NB4 (cell line): ENCODE data around the gene TBC1D2B.

ENCODE experiments used
- DNase-seq: peaks from one replicate; pipeline ENCODE4 v3.0.0; 2010; ENCODE audit warnings: low read depth
- H3K4me3 ChIP-seq: one replicate; pipeline ENCODE4 v1.5.1; 2011; ENCODE audit warnings: mild to moderate bottlenecking, low read depth, low read length, moderate library complexity
- CTCF ChIP-seq: IDR thresholded peaks from one replicate; pipeline ENCODE4 v1.5.1; 2012; ENCODE audit warnings: low read depth, low read length
- MAX ChIP-seq: IDR thresholded peaks from 2 replicates; pipeline ENCODE4 v1.6.1; 2011; ENCODE audit warnings: low read depth, low read length
- MYC ChIP-seq: IDR thresholded peaks from 2 replicates; pipeline ENCODE4 v1.6.1; 2011; ENCODE audit warnings: low read depth, low read length
- POLR2A ChIP-seq: IDR thresholded peaks from 2 replicates; pipeline ENCODE4 v1.6.1; 2011; ENCODE audit warnings: mild to moderate bottlenecking; ENCODE audit not compliant: insufficient read length; ENCODE audit errors: extremely low read depth

The TBC1D2B gene

GRCh38 chr15:78069052-78069414, 8.5 kb downstream of the TBC1D2B start:
- TF ChIP-seq MYC (no peak), MAX (no peak), POLR2A (no peak)
- H3K4me3 ChIP-seq = peak overlapping the region; percentile 42
- DNase-seq = peak; percentile 61

GRCh38 chr15:78067328-78068228, 9.9 kb downstream of the TBC1D2B start:
- DNase-seq = peak; percentile 31
- no peak overlapping the region for H3K4me3 ChIP-seq
- TF ChIP-seq POLR2A (no peak), MYC (peak; percentile 64), CTCF (no peak), MAX (peak; percentile 34; the same call in 1 of the 2 replicates)

- no peak overlapping the region for H3K4me3 ChIP-seq
- DNase-seq = no peak
- TF ChIP-seq MYC (no peak), POLR2A (no peak), MAX (no peak), CTCF (no peak)
These were observed 11.3 kb downstream of the TBC1D2B start for GRCh38 chr15:78065973-78066946.

- peak; percentile 95 for DNase-seq
- H3K4me3 ChIP-seq = peak overlapping the region; percentile 14
- no peak for TF ChIP-seq CTCF
- peak; percentile 22 for TF ChIP-seq POLR2A
- TF ChIP-seq MYC = peak; percentile 90
- TF ChIP-seq MAX = peak; percentile 90
These were observed 12.1 kb downstream of the TBC1D2B start for GRCh38 chr15:78065284-78065872.

GRCh38 chr15:78064544-78064943, 13.0 kb downstream of the TBC1D2B start:
- peak overlapping the region; percentile 14 for H3K4me3 ChIP-seq
- DNase-seq = no peak

More at GRCh38 chr15:78064544-78064943, 13.0 kb downstream of the TBC1D2B start:
- TF ChIP-seq MAX = no peak
- TF ChIP-seq CTCF = no peak
